Hepatocyte (in vitro differentiated cells): ENCODE measurements around the gene CIT. TPM values are rescaled to one million over a fixed set of nuclear protein-coding genes. Genes with fewer than 3 reads are reported as not detected.

Source experiments
- DNase-seq: peaks from one replicate; pipeline ENCODE4 v3.0.0-alpha.2; 2016; ENCODE audit warnings: low spot score
- H2AFZ ChIP-seq: fragments of 200-600 bp; sonication (generic); 2 replicates; pipeline ENCODE4 v1.6.0; 2016; ENCODE audit warnings: antibody characterized with exemption, mild to moderate bottlenecking
- H3K27ac ChIP-seq: fragments of 200-600 bp; sonication (generic); 2 replicates; pipeline ENCODE4 v1.5.1; 2016; ENCODE audit warnings: mild to moderate bottlenecking
- H3K27me3 ChIP-seq: fragments of 200-600 bp; sonication (generic); 2 replicates; pipeline ENCODE4 v1.6.1; 2016
- H3K36me3 ChIP-seq: fragments of 200-600 bp; sonication (generic); replicated peaks from 2 replicates; pipeline ENCODE4 v1.5.1; 2016; ENCODE audit warnings: low read depth; ENCODE audit not compliant: insufficient read depth
- H3K4me1 ChIP-seq: fragments of 200-600 bp; sonication (generic); 2 replicates; pipeline ENCODE4 v1.5.1; 2016; ENCODE audit warnings: mild to moderate bottlenecking, moderate library complexity; ENCODE audit not compliant: insufficient read depth
- H3K4me2 ChIP-seq: fragments of 200-600 bp; sonication (generic); 2 replicates; pipeline ENCODE4 v1.6.0; 2016
- H3K4me3 ChIP-seq: fragments of 200-600 bp; sonication (generic); 2 replicates; pipeline ENCODE4 v1.5.1; 2016; ENCODE audit warnings: mild to moderate bottlenecking
- H3K79me2 ChIP-seq: fragments of 200-600 bp; sonication (generic); 2 replicates; pipeline ENCODE4 v1.6.0; 2017; ENCODE audit warnings: mild to moderate bottlenecking
- H3K9me2 ChIP-seq: fragments of 200-600 bp; sonication (generic); replicated peaks from 2 replicates; pipeline ENCODE4 v1.6.0; 2017; ENCODE audit warnings: mild to moderate bottlenecking; ENCODE audit not compliant: insufficient read depth
- H3K9me3 ChIP-seq: fragments of 200-600 bp; sonication (generic); 2 replicates; pipeline ENCODE4 v1.5.1; 2016; ENCODE audit warnings: low read depth, mild to moderate bottlenecking
- H4K20me1 ChIP-seq: fragments of 200-600 bp; sonication (generic); 2 replicates; pipeline ENCODE4 v1.6.0; 2016; ENCODE audit warnings: mild to moderate bottlenecking; ENCODE audit not compliant: insufficient read depth, poor library complexity, severe bottlenecking
- CTCF ChIP-seq: fragments of 200-600 bp; sonication (generic); IDR thresholded peaks from 2 replicates; pipeline ENCODE4 v1.5.1; 2016; ENCODE audit warnings: antibody characterized with exemption, mild to moderate bottlenecking; ENCODE audit not compliant: poor library complexity
- EZH2 ChIP-seq: fragments of 200-600 bp; sonication (generic); IDR thresholded peaks from 2 replicates; pipeline ENCODE4 v1.6.1; 2016; ENCODE audit warnings: antibody characterized with exemption, mild to moderate bottlenecking, borderline replicate concordance
- EZH2phosphoT487 ChIP-seq: fragments of 200-600 bp; sonication (generic); IDR thresholded peaks from one replicate; pipeline ENCODE4 v1.6.1; 2018; ENCODE audit warnings: antibody characterized with exemption, mild to moderate bottlenecking, low read depth, moderate library complexity; ENCODE audit not compliant: unreplicated experiment, severe bottlenecking
- WGBS: methylation state at CpG from one replicate; pipeline ENCODE4 v1.1.6; 2016; ENCODE audit warnings: low lambda C conversion rate; ENCODE audit errors: missing lambda C conversion rate; 5-methylcytosine and 5-hydroxymethylcytosine counted together
- polyA plus RNA-seq: library from polyadenylated mRNA; unstranded; fragments of >200 nt; fragmentation: Nextera tagmentation; extraction: Ambion mirVana; gene quantifications from 2 replicates; pipeline ENCODE4 v1.2.1, GENCODE V29; 2016
- total RNA-seq: library from RNA; depleted of rRNA; stranded (reverse); fragments of >200 nt; gene quantifications from 2 replicates; pipeline ENCODE4 v1.2.3, GENCODE V29; 2014

The CIT gene
- total and polyA plus RNA-seq, 2 experiments from 2014 or later: 3.6 to 3.9 TPM

DNA sequence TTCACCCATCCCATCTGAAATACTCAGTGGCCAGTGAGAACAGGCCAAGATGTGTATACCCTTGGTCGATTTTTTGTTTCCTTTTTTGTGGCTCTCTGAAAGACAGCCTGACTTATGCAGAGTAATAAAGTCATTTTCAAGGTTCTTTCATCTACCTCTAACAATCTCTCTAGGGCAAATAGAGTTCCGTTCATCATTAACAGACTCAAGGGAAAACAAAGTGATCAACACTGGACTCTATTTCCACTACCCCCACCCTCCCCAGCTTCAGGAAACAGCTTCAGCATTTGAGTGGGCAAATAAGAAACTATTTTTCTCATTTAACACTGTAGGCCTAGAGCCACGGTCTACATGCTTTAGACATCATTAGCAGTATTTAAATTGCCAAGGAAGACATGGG lies 193.3 kb downstream of the CIT start:
- Histone ChIP-seq H3K79me2 (no peaks in the 10 kb centered on the region), H3K4me1 (peaks cover 40% of the 10 kb centered on the region), H3K9me3 (no peaks in the 10 kb centered on the region), H3K27ac (peak overlapping the region; percentile 90), H4K20me1 (no peaks in the 10 kb centered on the region), H3K9me2 (no peaks in the 10 kb centered on the region), H3K27me3 (no peaks in the 10 kb centered on the region), H3K4me3 (no peak overlapping the region), H2AFZ (no peak overlapping the region), H3K36me3 (no peaks in the 10 kb centered on the region), H3K4me2 (peak overlapping the region; percentile 9)
- TF ChIP-seq EZH2phosphoT487: no peak
- no peak for TF ChIP-seq EZH2
- no peak for TF ChIP-seq CTCF
- 71% methylated on average over 3 of the region's 3 CpGs for WGBS
- DNase-seq: peak; percentile 57

DNA sequence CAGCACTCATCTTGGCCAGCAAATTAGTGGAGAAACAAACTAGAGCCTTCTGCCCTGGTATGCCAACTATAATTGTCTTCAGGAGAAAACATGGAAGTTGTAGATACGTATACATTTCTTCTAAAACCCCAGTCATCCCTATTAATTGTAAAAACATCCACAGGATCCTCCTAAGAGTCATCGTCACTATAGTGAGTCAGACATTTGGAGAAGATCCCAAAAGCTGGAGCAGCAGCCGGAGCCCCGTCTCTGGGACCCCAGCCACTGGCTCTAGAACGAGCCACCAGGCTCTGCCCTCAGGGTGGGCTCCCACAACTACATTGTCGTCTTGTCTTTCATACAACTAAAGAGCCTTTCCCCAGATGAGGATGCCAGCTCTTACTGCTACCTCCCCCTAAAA lies 193.7 kb downstream of the CIT start:
- H3K4me3 ChIP-seq: no peak overlapping the region
- H3K36me3 ChIP-seq: no peaks in the 10 kb centered on the region
- H4K20me1 ChIP-seq: no peaks in the 10 kb centered on the region
- peak overlapping the region; percentile 9 for H3K4me2 ChIP-seq
- H3K27me3 ChIP-seq: no peaks in the 10 kb centered on the region
- no peak overlapping the region for H2AFZ ChIP-seq
- no peaks in the 10 kb centered on the region for H3K9me2 ChIP-seq
- H3K9me3 ChIP-seq: no peaks in the 10 kb centered on the region
- peaks cover 40% of the 10 kb centered on the region for H3K4me1 ChIP-seq
- TF ChIP-seq CTCF (no peak), EZH2 (no peak), EZH2phosphoT487 (no peak)
- H3K79me2 ChIP-seq: no peaks in the 10 kb centered on the region
- no peak for DNase-seq
- H3K27ac ChIP-seq: peak overlapping the region; percentile 90
- 86% methylated on average over 6 of the region's 6 CpGs for WGBS

DNA sequence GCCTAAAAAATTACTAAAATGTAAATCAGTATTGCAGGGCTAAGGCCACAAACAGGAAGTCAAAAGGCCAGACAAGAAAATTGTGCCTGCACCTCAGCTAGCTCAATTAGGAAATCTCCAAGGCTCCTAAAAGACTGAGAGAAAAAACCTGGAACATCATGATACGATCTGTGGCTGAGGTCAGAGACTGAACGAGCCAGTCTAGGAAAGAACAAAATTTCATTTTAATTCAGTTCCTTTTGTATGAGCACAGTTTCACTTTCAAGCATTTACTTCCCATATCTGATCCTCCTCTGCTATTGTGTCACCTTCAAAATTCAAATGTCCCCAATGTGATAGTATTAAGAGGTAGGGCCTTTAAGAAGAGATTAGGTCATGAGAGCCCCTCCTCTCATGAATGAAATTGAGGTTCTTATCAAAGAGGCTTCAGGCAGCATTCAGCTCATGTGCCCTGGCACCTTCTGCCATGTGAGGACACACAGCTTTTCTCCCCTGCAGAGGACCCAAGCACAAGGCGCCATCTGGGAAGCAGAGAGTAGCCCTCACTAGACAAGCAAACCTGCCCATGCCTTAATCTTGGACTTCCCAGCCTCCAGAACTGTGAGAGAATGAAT lies 194.4 kb downstream of the CIT start:
- DNase-seq: no peak
- 79% methylated on average over 3 of the region's 3 CpGs for WGBS
- Histone ChIP-seq H3K4me2 (no peak overlapping the region), H4K20me1 (no peaks in the 10 kb centered on the region), H3K4me1 (peaks cover 40% of the 10 kb centered on the region), H3K27ac (peak overlapping the region; percentile 90), H2AFZ (no peak overlapping the region), H3K79me2 (no peaks in the 10 kb centered on the region), H3K4me3 (no peak overlapping the region), H3K9me3 (no peaks in the 10 kb centered on the region), H3K9me2 (no peaks in the 10 kb centered on the region), H3K27me3 (no peaks in the 10 kb centered on the region), H3K36me3 (no peaks in the 10 kb centered on the region)
- TF ChIP-seq EZH2 (no peak), EZH2phosphoT487 (no peak), CTCF (no peak)
